HUES6 (cell line): Measurements from ENCODE around the gene RRAGC.
"Not testable (repeated sequence)": the region's sequence is repeated elsewhere in the genome, so short reads cannot be mapped to it uniquely, and the experiment has no call there.

Source experiments
- H3K27ac ChIP-seq: 2 replicates; pipeline ENCODE4 v1.7.0; 2013; ENCODE audit warnings: low read depth, mild to moderate bottlenecking, low read length, inconsistent platforms
- H3K27me3 ChIP-seq: 2 replicates; pipeline ENCODE4 v1.6.1; 2013; ENCODE audit warnings: low read length; ENCODE audit not compliant: control insufficient read depth, insufficient read depth
- H3K36me3 ChIP-seq: 2 replicates; pipeline ENCODE4 v1.6.1; 2013; ENCODE audit warnings: low read length; ENCODE audit not compliant: control insufficient read depth, insufficient read depth
- H3K4me1 ChIP-seq: 2 replicates; pipeline ENCODE4 v1.6.1; 2013; ENCODE audit warnings: low read length; ENCODE audit not compliant: control insufficient read depth, insufficient read depth
- H3K4me3 ChIP-seq: 2 replicates; pipeline ENCODE4 v1.5.1; 2013; ENCODE audit warnings: low read depth, low read length
- H3K9ac ChIP-seq: one replicate; pipeline ENCODE4 v1.6.1; 2013; ENCODE audit warnings: mild to moderate bottlenecking, low read length
- H3K9me3 ChIP-seq: 2 replicates; pipeline ENCODE4 v1.6.1; 2013; ENCODE audit warnings: low read depth, low read length; ENCODE audit not compliant: control insufficient read depth, insufficient read depth

RRAGC gene

DNA sequence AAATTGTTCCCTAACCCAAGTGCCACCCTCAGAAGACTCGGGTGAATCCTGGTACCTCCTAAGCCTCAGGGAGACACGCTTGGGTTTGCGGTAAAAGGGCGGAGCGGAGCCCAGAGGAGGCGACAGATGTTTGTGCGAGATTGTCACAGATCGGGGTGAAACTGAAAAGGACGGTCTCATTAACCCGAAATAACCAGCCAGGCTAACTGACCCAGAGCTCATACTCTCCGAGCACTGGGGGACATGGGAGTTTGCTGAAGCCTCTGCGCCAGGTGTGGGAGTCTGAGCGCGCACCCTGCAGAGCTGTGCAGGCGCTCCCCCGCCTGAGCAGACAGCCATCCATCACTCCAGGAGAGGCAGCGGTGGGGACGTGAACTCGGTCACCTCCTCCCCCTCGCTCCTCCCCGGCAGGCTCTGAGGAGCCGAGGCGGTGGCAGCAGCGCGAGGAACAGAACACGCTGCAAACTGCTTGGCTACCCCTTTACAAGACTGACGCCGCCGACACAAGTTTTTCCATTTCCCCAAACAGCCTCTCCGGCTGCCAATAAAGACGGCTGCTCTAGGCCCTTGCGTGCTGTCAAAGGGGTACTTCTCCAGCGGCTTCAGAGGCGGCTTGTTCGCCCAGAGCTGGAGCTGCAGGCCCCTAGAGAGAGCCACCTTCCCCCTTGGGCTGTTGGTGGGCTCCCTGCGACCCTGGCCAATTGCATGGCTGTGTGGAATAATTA, 43.5 kb downstream of the RRAGC start:
- H3K9ac ChIP-seq = no peak overlapping the region
- H3K4me1 ChIP-seq = peaks cover 15% of the 10 kb centered on the region
- H3K9me3 ChIP-seq = peaks cover 17% of the 10 kb centered on the region
- no peak overlapping the region for H3K4me3 ChIP-seq
- peaks cover 59% of the 10 kb centered on the region for H3K27me3 ChIP-seq
- no peak overlapping the region for H3K27ac ChIP-seq
- no peaks in the 10 kb centered on the region for H3K36me3 ChIP-seq

DNA sequence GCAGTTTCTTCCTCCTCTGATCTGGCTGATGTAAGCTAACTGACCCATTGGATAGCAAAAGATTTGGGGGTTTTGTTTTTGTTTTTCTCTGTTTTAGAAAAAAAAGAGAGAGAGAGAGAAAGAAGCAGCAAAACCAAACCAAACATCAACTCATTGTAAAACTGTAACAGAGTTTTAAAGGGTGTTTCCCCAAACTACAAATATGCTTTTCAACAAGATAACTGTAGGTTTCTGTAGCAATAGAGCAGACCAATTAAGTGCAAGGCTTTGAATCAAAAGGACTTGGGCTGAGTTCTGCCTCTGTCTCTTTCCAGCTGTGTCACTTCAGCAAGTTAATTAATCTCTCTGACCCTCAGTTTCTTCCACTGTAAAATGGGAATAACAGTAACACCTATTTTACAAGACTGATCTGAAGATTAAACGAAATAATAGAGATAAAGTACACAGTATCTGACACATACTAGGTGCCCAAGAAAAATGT, 44.5 kb downstream of the RRAGC start:
- Histone ChIP-seq H3K27ac (no peak overlapping the region), H3K4me3 (no peak overlapping the region), H3K36me3 (no peaks in the 10 kb centered on the region), H3K9me3 (peaks cover 17% of the 10 kb centered on the region), H3K27me3 (peaks cover 59% of the 10 kb centered on the region), H3K4me1 (peaks cover 15% of the 10 kb centered on the region), H3K9ac (no peak overlapping the region)

DNA sequence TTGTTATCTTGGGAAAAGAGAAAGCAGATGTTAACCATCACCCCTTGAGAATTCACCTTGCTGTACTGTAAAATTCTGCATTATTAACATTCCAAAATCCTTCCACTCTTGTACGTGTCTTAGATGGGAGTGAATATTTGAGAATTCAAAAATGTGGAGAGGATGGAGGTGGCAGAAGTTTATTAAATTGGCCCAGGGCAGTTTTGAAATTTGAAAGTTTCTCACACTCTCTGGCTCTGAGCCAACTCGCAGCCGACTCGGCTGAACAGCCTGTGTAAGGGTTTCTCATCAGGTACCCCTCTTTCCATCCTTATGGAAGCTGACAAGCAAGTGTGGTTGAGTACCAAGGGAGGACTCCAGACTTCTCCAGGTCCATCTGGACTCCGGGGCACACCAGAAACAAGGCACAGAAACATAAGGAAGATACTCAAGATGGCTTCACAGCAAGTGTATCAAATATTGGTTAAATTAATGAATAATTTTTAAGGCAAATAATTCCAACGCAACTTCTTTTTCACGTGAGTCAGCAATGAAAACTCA, 45.1 kb downstream of the RRAGC start:
- Histone ChIP-seq H3K27ac (no peak overlapping the region), H3K9me3 (peaks cover 17% of the 10 kb centered on the region), H3K9ac (no peak overlapping the region), H3K4me1 (peaks cover 12% of the 10 kb centered on the region), H3K36me3 (no peaks in the 10 kb centered on the region), H3K4me3 (no peak overlapping the region), H3K27me3 (peaks cover 55% of the 10 kb centered on the region)

GRCh38 chr1:38812981-38813380, 46.6 kb downstream of the RRAGC start:
- Histone ChIP-seq H3K9me3 (peaks cover 17% of the 10 kb centered on the region), H3K36me3 (no peaks in the 10 kb centered on the region), H3K4me1 (peaks cover 10% of the 10 kb centered on the region), H3K27me3 (peaks cover 55% of the 10 kb centered on the region), H3K27ac (no peak overlapping the region), H3K4me3 (no peak overlapping the region), H3K9ac (no peak overlapping the region)

GRCh38 chr1:38811466-38811865, 48.1 kb downstream of the RRAGC start:
- H3K4me3 ChIP-seq, H3K9me3 ChIP-seq, H3K27ac ChIP-seq, H3K36me3 ChIP-seq, H3K9ac ChIP-seq: not testable (repeated sequence)
- H3K4me1 ChIP-seq = peaks cover 10% of the 10 kb centered on the region
- H3K27me3 ChIP-seq = peaks cover 52% of the 10 kb centered on the region

- H3K27me3 ChIP-seq = peaks cover 73% of the 10 kb centered on the region
- no peak overlapping the region for H3K9ac ChIP-seq
- H3K27ac ChIP-seq = no peak overlapping the region
- peaks cover 14% of the 10 kb centered on the region for H3K4me1 ChIP-seq
- 0 out of 2 replicates have a peak, but pooled peaks cover 3% of the 10 kb centered on the region for H3K9me3 ChIP-seq
- H3K36me3 ChIP-seq = no peaks in the 10 kb centered on the region
- H3K4me3 ChIP-seq = no peak overlapping the region
Observed at GRCh38 chr1:38806090-38806489, 53.5 kb downstream of the RRAGC start.

- H3K4me3 ChIP-seq = no peak overlapping the region
- H3K27ac ChIP-seq = no peak overlapping the region
- H3K4me1 ChIP-seq = peaks cover 17% of the 10 kb centered on the region
- H3K36me3 ChIP-seq = no peaks in the 10 kb centered on the region
- H3K27me3 ChIP-seq = peaks cover 70% of the 10 kb centered on the region
- H3K9ac ChIP-seq = no peak overlapping the region
- 0 out of 2 replicates have a peak, but pooled peaks cover 3% of the 10 kb centered on the region for H3K9me3 ChIP-seq
Observed at GRCh38 chr1:38805036-38805435, 54.5 kb downstream of the RRAGC start.

- peak overlapping the region; percentile 44 for H3K4me3 ChIP-seq
- peaks cover 17% of the 10 kb centered on the region for H3K4me1 ChIP-seq
- H3K36me3 ChIP-seq = no peaks in the 10 kb centered on the region
- H3K9ac ChIP-seq = peak overlapping the region; percentile 37
- H3K27me3 ChIP-seq = peaks cover 70% of the 10 kb centered on the region
- H3K27ac ChIP-seq = no peak overlapping the region
- 0 out of 2 replicates have a peak, but pooled peaks cover 3% of the 10 kb centered on the region for H3K9me3 ChIP-seq
Observed at GRCh38 chr1:38804062-38804886, 55.3 kb downstream of the RRAGC start.

DNA sequence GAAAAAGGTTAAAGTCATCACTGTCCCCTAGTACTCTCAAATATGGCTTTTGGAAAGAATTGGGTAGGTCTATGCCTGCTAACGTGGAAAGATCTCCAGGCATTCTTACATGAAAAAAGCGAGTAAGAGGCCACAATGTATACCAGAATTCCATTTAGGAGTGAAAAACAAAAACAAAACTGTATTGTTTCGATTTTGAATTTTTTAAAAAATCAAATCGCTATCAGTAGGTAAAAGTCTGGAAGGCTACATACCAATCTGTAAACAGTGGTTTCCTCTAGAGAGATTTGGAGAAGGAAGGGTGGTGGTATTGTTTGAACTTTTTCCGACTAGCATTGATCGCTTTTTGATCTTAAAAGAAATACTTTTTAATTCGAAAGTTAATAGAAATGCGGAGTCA, 55.9 kb downstream of the RRAGC start:
- no peak overlapping the region for H3K27ac ChIP-seq

DNA sequence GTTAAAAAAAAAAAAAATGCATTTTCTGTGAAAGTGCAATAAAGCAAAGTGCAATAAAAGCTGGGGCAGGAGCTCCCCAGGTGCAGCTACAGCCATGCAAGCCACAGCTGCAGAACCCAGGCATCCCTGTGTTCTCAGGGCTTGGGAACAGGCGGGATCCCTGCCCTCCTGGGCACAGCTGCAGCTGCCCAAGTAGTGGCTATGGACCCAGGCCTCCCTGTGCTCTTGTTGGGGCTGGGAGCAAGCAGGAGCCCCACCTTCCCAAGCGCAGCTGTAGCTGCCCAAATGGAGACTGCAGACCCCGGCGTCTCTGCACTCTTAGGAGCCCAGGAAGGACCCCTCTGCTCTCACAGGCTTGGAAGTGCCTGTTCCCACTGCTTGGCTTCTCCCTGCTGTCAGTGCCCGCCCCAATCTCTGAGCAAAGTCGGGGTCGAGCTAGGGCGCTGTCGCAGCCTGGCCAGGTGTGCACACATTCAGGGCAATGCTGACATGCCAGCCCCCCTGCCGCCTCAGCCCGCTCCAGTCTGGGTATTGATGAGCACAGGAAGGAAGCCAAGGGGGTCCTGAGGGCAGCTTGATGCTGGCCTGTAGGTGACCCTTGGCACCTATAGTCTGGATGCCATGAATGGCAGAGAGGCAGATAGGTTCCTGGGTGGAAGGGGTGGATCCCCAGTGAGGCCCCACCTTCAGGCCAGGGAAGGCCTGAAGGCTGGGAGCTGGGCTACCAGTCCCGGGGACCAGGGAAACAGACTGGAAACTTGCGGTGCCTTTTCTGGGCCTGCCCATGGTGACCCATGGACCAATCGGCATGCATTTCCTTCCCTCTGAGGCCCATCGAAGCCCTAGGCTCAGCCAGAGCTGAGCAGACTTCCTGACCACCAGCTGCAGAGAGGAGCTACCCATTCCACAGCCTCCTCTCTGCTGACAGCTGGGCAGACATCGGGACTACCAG, 58.6 kb downstream of the RRAGC start:
- H3K36me3 ChIP-seq = no peaks in the 10 kb centered on the region
- no peak overlapping the region for H3K9ac ChIP-seq
- H3K4me3 ChIP-seq = no peak overlapping the region
- H3K27me3 ChIP-seq = peaks cover 43% of the 10 kb centered on the region
- H3K9me3 ChIP-seq = 0 out of 2 replicates have a peak, but pooled peaks cover 3% of the 10 kb centered on the region
- H3K4me1 ChIP-seq = peaks cover 17% of the 10 kb centered on the region
- H3K27ac ChIP-seq = no peak overlapping the region

More for the DNA sequence above, 55.9 kb downstream of the RRAGC start:
- H3K4me3 ChIP-seq = peak overlapping the region; percentile 44
- peak overlapping the region; percentile 13 for H3K9ac ChIP-seq
- peaks cover 64% of the 10 kb centered on the region for H3K27me3 ChIP-seq
- 0 out of 2 replicates have a peak, but pooled peaks cover 3% of the 10 kb centered on the region for H3K9me3 ChIP-seq
- H3K4me1 ChIP-seq = peaks cover 17% of the 10 kb centered on the region
- no peaks in the 10 kb centered on the region for H3K36me3 ChIP-seq
